DND-41 (cell line): Measurements from ENCODE around the gene MRRF.

ENCODE experiments used
- CTCF ChIP-seq: IDR thresholded peaks from 2 replicates; pipeline ENCODE4 v1.5.1; 2012; ENCODE audit warnings: borderline replicate concordance, low read length, moderate library complexity, mild to moderate bottlenecking; ENCODE audit not compliant: poor library complexity, severe bottlenecking; ENCODE audit errors: extremely low read depth
- EZH2 ChIP-seq: IDR thresholded peaks from 3 replicates; pipeline ENCODE4 v1.6.1; 2012; ENCODE audit warnings: borderline replicate concordance, low read depth, mild to moderate bottlenecking, moderate library complexity, low read length, inconsistent platforms; ENCODE audit not compliant: severe bottlenecking

- TF ChIP-seq EZH2, result no peak
- no peak for TF ChIP-seq CTCF
These were observed 16.2 kb upstream of the MRRF start for GRCh38 chr9:122248448-122248865.
